Measurements from ENCODE around the gene DCP1B.

GRCh38 chr12:1972856-1973317 lies 31.4 kb downstream of the DCP1B start:
- TF ChIP-seq CTCF (IDR thresholded peaks at IDR 0.05; ENCODE audit: low read depth, low read length) (no peak), EZH2phosphoT487 (IDR thresholded peaks at IDR 0.05; ENCODE audit: low read depth) (no peak)
